Ishikawa (cell line): ENCODE data around the gene CAT.

Source experiments
- CEBPB ChIP-seq: IDR thresholded peaks from 2 replicates; pipeline ENCODE4 v1.6.1; 2012
- CREB1 ChIP-seq: IDR thresholded peaks from 2 replicates; pipeline ENCODE4 v1.6.1; 2012; ENCODE audit warnings: low read depth
- EGR1 ChIP-seq: IDR thresholded peaks from 2 replicates; pipeline ENCODE4 v1.6.1; 2012
- EP300 ChIP-seq: IDR thresholded peaks from 2 replicates; pipeline ENCODE4 v1.6.1; 2012; ENCODE audit warnings: borderline replicate concordance
- FOXM1 ChIP-seq: IDR thresholded peaks from 2 replicates; pipeline ENCODE4 v1.6.1; 2012; ENCODE audit warnings: low read depth, borderline replicate concordance
- NFIC ChIP-seq: IDR thresholded peaks from 2 replicates; pipeline ENCODE4 v1.6.1; 2012
- RAD21 ChIP-seq: IDR thresholded peaks from 2 replicates; pipeline ENCODE4 v1.6.1; 2012; ENCODE audit warnings: low read depth
- TAF1 ChIP-seq: IDR thresholded peaks from 2 replicates; pipeline ENCODE4 v1.6.1; 2012; ENCODE audit warnings: low read depth, mild to moderate bottlenecking
- TCF12 ChIP-seq: IDR thresholded peaks from 2 replicates; pipeline ENCODE4 v1.6.1; 2012; ENCODE audit warnings: low read depth
- TEAD4 ChIP-seq: IDR thresholded peaks from 2 replicates; pipeline ENCODE4 v1.6.1; 2012
- YY1 ChIP-seq: IDR thresholded peaks from 2 replicates; pipeline ENCODE4 v1.6.1; 2012; ENCODE audit warnings: low read depth
- ZBTB7A ChIP-seq: IDR thresholded peaks from 2 replicates; pipeline ENCODE4 v1.6.1; 2012; ENCODE audit warnings: low read depth
- TF ChIP-seq, protein P1 (sequence below): IDR thresholded peaks from 2 replicates; pipeline ENCODE4 v1.6.1; 2012
- TF ChIP-seq, protein P2 (sequence below): IDR thresholded peaks from 2 replicates; pipeline ENCODE4 v1.6.1; 2012
- TF ChIP-seq, protein P3 (sequence below): IDR thresholded peaks from 2 replicates; pipeline ENCODE4 v1.6.1; 2012; ENCODE audit warnings: low read depth, mild to moderate bottlenecking

Gene CAT

DNA sequence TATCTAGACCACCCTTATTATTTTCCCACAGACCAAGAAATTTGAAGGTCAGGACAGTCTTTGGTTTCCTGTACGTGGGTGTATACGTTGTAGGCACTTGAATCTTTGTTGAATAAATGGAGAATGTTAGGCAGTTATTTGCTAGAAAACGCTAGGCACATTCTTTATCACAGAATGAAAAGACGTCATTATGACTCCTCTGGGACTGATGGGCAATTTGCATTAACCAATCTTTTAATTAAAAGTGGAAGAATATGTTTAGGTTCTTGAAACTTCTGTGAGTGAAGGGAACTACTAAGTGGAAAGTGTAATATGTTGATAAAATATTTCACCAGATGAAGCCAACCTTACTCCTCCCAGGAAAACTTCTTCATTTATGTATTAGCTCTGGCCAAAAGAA is 5.7 kb downstream of the CAT start:
- no peak for TF ChIP-seq ZBTB7A
- TF ChIP-seq, protein P1, sequence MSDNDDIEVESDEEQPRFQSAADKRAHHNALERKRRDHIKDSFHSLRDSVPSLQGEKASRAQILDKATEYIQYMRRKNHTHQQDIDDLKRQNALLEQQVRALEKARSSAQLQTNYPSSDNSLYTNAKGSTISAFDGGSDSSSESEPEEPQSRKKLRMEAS: no peak
- no peak for TF ChIP-seq CREB1
- no peak for TF ChIP-seq RAD21
- no peak for TF ChIP-seq TAF1
- no peak for TF ChIP-seq TCF12
- no peak for TF ChIP-seq TEAD4
- no peak for TF ChIP-seq NFIC
- no peak for TF ChIP-seq FOXM1
- no peak for TF ChIP-seq YY1
- no peak for TF ChIP-seq EP300
- no peak for TF ChIP-seq CEBPB
- TF ChIP-seq, protein P2, sequence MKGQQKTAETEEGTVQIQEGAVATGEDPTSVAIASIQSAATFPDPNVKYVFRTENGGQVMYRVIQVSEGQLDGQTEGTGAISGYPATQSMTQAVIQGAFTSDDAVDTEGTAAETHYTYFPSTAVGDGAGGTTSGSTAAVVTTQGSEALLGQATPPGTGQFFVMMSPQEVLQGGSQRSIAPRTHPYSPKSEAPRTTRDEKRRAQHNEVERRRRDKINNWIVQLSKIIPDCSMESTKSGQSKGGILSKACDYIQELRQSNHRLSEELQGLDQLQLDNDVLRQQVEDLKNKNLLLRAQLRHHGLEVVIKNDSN: no peak
- TF ChIP-seq, protein P3, sequence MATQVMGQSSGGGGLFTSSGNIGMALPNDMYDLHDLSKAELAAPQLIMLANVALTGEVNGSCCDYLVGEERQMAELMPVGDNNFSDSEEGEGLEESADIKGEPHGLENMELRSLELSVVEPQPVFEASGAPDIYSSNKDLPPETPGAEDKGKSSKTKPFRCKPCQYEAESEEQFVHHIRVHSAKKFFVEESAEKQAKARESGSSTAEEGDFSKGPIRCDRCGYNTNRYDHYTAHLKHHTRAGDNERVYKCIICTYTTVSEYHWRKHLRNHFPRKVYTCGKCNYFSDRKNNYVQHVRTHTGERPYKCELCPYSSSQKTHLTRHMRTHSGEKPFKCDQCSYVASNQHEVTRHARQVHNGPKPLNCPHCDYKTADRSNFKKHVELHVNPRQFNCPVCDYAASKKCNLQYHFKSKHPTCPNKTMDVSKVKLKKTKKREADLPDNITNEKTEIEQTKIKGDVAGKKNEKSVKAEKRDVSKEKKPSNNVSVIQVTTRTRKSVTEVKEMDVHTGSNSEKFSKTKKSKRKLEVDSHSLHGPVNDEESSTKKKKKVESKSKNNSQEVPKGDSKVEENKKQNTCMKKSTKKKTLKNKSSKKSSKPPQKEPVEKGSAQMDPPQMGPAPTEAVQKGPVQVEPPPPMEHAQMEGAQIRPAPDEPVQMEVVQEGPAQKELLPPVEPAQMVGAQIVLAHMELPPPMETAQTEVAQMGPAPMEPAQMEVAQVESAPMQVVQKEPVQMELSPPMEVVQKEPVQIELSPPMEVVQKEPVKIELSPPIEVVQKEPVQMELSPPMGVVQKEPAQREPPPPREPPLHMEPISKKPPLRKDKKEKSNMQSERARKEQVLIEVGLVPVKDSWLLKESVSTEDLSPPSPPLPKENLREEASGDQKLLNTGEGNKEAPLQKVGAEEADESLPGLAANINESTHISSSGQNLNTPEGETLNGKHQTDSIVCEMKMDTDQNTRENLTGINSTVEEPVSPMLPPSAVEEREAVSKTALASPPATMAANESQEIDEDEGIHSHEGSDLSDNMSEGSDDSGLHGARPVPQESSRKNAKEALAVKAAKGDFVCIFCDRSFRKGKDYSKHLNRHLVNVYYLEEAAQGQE: no peak
- no peak for TF ChIP-seq EGR1

- TF ChIP-seq, protein P2: no peak
- no peak for TF ChIP-seq EGR1
- no peak for TF ChIP-seq FOXM1
- no peak for TF ChIP-seq NFIC
- TF ChIP-seq ZBTB7A: no peak
- no peak for TF ChIP-seq RAD21
- TF ChIP-seq EP300: no peak
Observed at GRCh38 chr11:34445956-34446355, 7.2 kb downstream of the CAT start.

- TF ChIP-seq, protein P1: no peak
- TF ChIP-seq ZBTB7A (no peak), EP300 (no peak), TCF12 (no peak), RAD21 (no peak), CREB1 (no peak), TEAD4 (no peak), YY1 (no peak), FOXM1 (no peak), TAF1 (no peak), CEBPB (no peak), EGR1 (no peak), NFIC (no peak)
- TF ChIP-seq, protein P3: no peak
- TF ChIP-seq, protein P2: no peak
Observed at GRCh38 chr11:34446386-34446785, 7.7 kb downstream of the CAT start.

- TF ChIP-seq TEAD4 (no peak), EGR1 (no peak), FOXM1 (no peak), TAF1 (no peak), NFIC (no peak), CREB1 (no peak), EP300 (no peak), ZBTB7A (no peak), RAD21 (no peak), YY1 (no peak), TCF12 (no peak), CEBPB (no peak)
- TF ChIP-seq, protein P1: no peak
- TF ChIP-seq, protein P3: no peak
- TF ChIP-seq, protein P2: no peak
Observed at GRCh38 chr11:34447044-34447443, 8.3 kb downstream of the CAT start.
